ENCODE measurements around the gene ANKRD40CL.
"Not testable (repeated sequence)": the region's sequence is repeated elsewhere in the genome, so short reads cannot be mapped to it uniquely, and the experiment has no call there.

ANKRD40CL gene

GRCh38 chr17:50767446-50767845 is at the start of gene ANKRD40CL:
TSS of gene ANKRD40CL (minus strand) at chr17:50767518. CDS start at chr17:50766913, 605 bp downstream.
- no peak for DNase-seq (ENCODE audit: low read depth in 2 of 2)

GRCh38 chr17:50816271-50816670 is 49.0 kb upstream of the ANKRD40CL start:
- no peak for DNase-seq (ENCODE audit: low read depth in 2 of 2)

- DNase-seq (ENCODE audit: low read depth in 2 of 2), result no peak
Measured at GRCh38 chr17:50815400-50815799, 48.1 kb upstream of the ANKRD40CL start.

GRCh38 chr17:50813583-50813982 is 46.3 kb upstream of the ANKRD40CL start:
- DNase-seq (ENCODE audit: low read depth in 2 of 2), result no peak

- DNase-seq (ENCODE audit: low read depth in 2 of 2), result no peak
Measured at GRCh38 chr17:50808888-50809287, 41.6 kb upstream of the ANKRD40CL start.

GRCh38 chr17:50808413-50808812 is 41.1 kb upstream of the ANKRD40CL start:
- DNase-seq (ENCODE audit: low read depth in 2 of 2), result no peak

GRCh38 chr17:50807675-50808074 is 40.4 kb upstream of the ANKRD40CL start:
- no peak for DNase-seq (ENCODE audit: low read depth in 2 of 2)

GRCh38 chr17:50807009-50807408 is 39.7 kb upstream of the ANKRD40CL start:
- no peak for DNase-seq (ENCODE audit: low read depth in 2 of 2)

GRCh38 chr17:50806141-50806643 is 38.9 kb upstream of the ANKRD40CL start:
- no peak for DNase-seq (ENCODE audit: low read depth in 2 of 2)

GRCh38 chr17:50805486-50805885 is 38.2 kb upstream of the ANKRD40CL start:
- no peak for DNase-seq (ENCODE audit: low read depth in 2 of 2)

GRCh38 chr17:50804749-50805475 is 37.6 kb upstream of the ANKRD40CL start:
- DNase-seq (ENCODE audit: low read depth in 2 of 2), result not testable (repeated sequence)

- no peak for DNase-seq (ENCODE audit: low read depth in 2 of 2)
Measured at GRCh38 chr17:50803676-50804075, 36.4 kb upstream of the ANKRD40CL start.

- DNase-seq (ENCODE audit: low read depth in 2 of 2), result no peak
Measured at GRCh38 chr17:50802609-50803571, 35.6 kb upstream of the ANKRD40CL start.

GRCh38 chr17:50800196-50800700 is 32.9 kb upstream of the ANKRD40CL start:
- DNase-seq (ENCODE audit: low read depth in 2 of 2), result no peak

- DNase-seq (ENCODE audit: low read depth in 2 of 2), result no peak
Measured at GRCh38 chr17:50799582-50799981, 32.3 kb upstream of the ANKRD40CL start.

- no peak for DNase-seq (ENCODE audit: low read depth in 2 of 2)
Measured at GRCh38 chr17:50798424-50799288, 31.3 kb upstream of the ANKRD40CL start.

GRCh38 chr17:50797135-50797810 is 30.0 kb upstream of the ANKRD40CL start:
- no peak for DNase-seq (ENCODE audit: low read depth in 2 of 2)

GRCh38 chr17:50794361-50794760 is 27.0 kb upstream of the ANKRD40CL start:
- DNase-seq (ENCODE audit: low read depth in 2 of 2), result no peak

GRCh38 chr17:50793007-50793406 is 25.7 kb upstream of the ANKRD40CL start:
- DNase-seq (ENCODE audit: low read depth in 2 of 2), result no peak

GRCh38 chr17:50792132-50792531 is 24.8 kb upstream of the ANKRD40CL start:
- DNase-seq (ENCODE audit: low read depth in 2 of 2), result no peak

- no peak for DNase-seq (ENCODE audit: low read depth in 2 of 2)
Measured at GRCh38 chr17:50790618-50791017, 23.3 kb upstream of the ANKRD40CL start.

Data from stimulated activated CD4-positive, alpha-beta T cell treated with anti-CD3 and anti-CD28 coated beads, Interleukin-1b, Interleukin-23, amount 100 ng/mL, for 4 hours (primary cell).